Inflammatory macrophage treated with lipopolysaccharide for 1 hour (primary cell): ENCODE measurements around the gene CTCFL.
"Not testable (repeated sequence)": the region's sequence is repeated elsewhere in the genome, so short reads cannot be mapped to it uniquely, and the experiment has no call there.

Experiments
- DNase-seq, 2 donors: peaks; one replicate each; pipeline ENCODE4 v3.0.0-alpha.2; 2020 to 2022

CTCFL gene

GRCh38 chr20:57505979-57506378 is 19.0 kb downstream of the CTCFL start:
- DNase-seq, result no peak

- no peak for DNase-seq
Observed at GRCh38 chr20:57504411-57504810, 20.5 kb downstream of the CTCFL start.

- DNase-seq, result peak; percentile 41 to 63
Observed at GRCh38 chr20:57503035-57503658, 21.8 kb downstream of the CTCFL start.

GRCh38 chr20:57502336-57502700 is 22.6 kb downstream of the CTCFL start:
- no peak for DNase-seq

- no peak for DNase-seq
Observed at GRCh38 chr20:57501461-57502335, 23.2 kb downstream of the CTCFL start.

GRCh38 chr20:57500962-57501361 is 24.0 kb downstream of the CTCFL start:
- DNase-seq, result no peak

- no peak for DNase-seq
Observed at GRCh38 chr20:57500235-57500634, 24.7 kb downstream of the CTCFL start.

- DNase-seq, result no peak
Observed at GRCh38 chr20:57499676-57500075, 25.3 kb downstream of the CTCFL start.

GRCh38 chr20:57498425-57499400 is 26.2 kb downstream of the CTCFL start:
- peak; percentile 55 to 70 for DNase-seq

GRCh38 chr20:57496592-57496991 is 28.3 kb downstream of the CTCFL start:
- DNase-seq, result no peak

- DNase-seq, result no peak
Observed at GRCh38 chr20:57495978-57496377, 29.0 kb downstream of the CTCFL start.

- DNase-seq, result no peak
Observed at GRCh38 chr20:57493091-57493615, 31.8 kb downstream of the CTCFL start.

GRCh38 chr20:57491373-57491772 is 33.6 kb downstream of the CTCFL start:
- DNase-seq, result no peak

GRCh38 chr20:57488277-57488676 is 36.7 kb downstream of the CTCFL start:
- DNase-seq, result not testable (repeated sequence)

GRCh38 chr20:57485770-57486169 is 39.2 kb downstream of the CTCFL start:
- no peak for DNase-seq

- no peak for DNase-seq
Observed at GRCh38 chr20:57484772-57485171, 40.2 kb downstream of the CTCFL start.

- no peak for DNase-seq
Observed at GRCh38 chr20:57483287-57484050, 41.5 kb downstream of the CTCFL start.

GRCh38 chr20:57482796-57483195 is 42.1 kb downstream of the CTCFL start:
- DNase-seq, result no peak

GRCh38 chr20:57482148-57482547 is 42.8 kb downstream of the CTCFL start:
- DNase-seq, result no peak

- DNase-seq, result no peak
Observed at GRCh38 chr20:57481281-57481711, 43.6 kb downstream of the CTCFL start.

GRCh38 chr20:57480444-57481160 is 44.3 kb downstream of the CTCFL start:
- no peak for DNase-seq
